Astrocyte of the spinal cord (primary cell): ENCODE data around the gene COL4A2.

ENCODE experiments used
- DNase-seq: peaks from one replicate; pipeline ENCODE4 v3.0.0; 2011; ENCODE audit warnings: low read depth, low spot score
- H3K4me3 ChIP-seq: 2 replicates; pipeline ENCODE4 v1.5.1; 2011; ENCODE audit warnings: low read depth, mild to moderate bottlenecking, low read length, moderate library complexity
- CTCF ChIP-seq: IDR thresholded peaks from 2 replicates; pipeline ENCODE4 v1.5.1; 2012; ENCODE audit warnings: low read depth, mild to moderate bottlenecking, low read length, inconsistent platforms
- in situ Hi-C: cut with HindIII; loops from 2 replicates; pipeline ENCODE4 v1.10.0; 2017; ENCODE audit warnings: low sequenced_read_pairs

COL4A2 gene

GRCh38 chr13:110286833-110287819 lies 20.0 kb upstream of the COL4A2 start:
- no peak for DNase-seq
- no peak overlapping the region for H3K4me3 ChIP-seq
- in situ Hi-C loops, result no loop called here
- no peak for TF ChIP-seq CTCF

- in situ Hi-C loops, result no loop called here
- TF ChIP-seq CTCF, result no peak
Measured at GRCh38 chr13:110289174-110289573, 17.9 kb upstream of the COL4A2 start.

GRCh38 chr13:110289661-110290060 lies 17.4 kb upstream of the COL4A2 start:
- no peak for TF ChIP-seq CTCF
- H3K4me3 ChIP-seq, result no peak overlapping the region
- in situ Hi-C loops, result no loop called here
- DNase-seq, result no peak

More at GRCh38 chr13:110289174-110289573, 17.9 kb upstream of the COL4A2 start:
- H3K4me3 ChIP-seq, result no peak overlapping the region
- no peak for DNase-seq

- in situ Hi-C loops, result no loop called here
- TF ChIP-seq CTCF, result no peak
- H3K4me3 ChIP-seq, result no peak overlapping the region
- DNase-seq, result no peak
Measured at GRCh38 chr13:110290153-110290552, 16.9 kb upstream of the COL4A2 start.

GRCh38 chr13:110290826-110291225 lies 16.3 kb upstream of the COL4A2 start:
- no peak overlapping the region for H3K4me3 ChIP-seq
- in situ Hi-C loops, result no loop called here
- no peak for DNase-seq
- TF ChIP-seq CTCF, result no peak

- H3K4me3 ChIP-seq, result no peak overlapping the region
- DNase-seq, result no peak
- no peak for TF ChIP-seq CTCF
- in situ Hi-C loops, result no loop called here
Measured at GRCh38 chr13:110291286-110291685, 15.8 kb upstream of the COL4A2 start.
